SH-SY5Y (cell line): ENCODE measurements around the gene CCDC12.

Source experiments
- GATA2 ChIP-seq: IDR thresholded peaks from 2 replicates; pipeline ENCODE4 v1.6.1; 2011; ENCODE audit warnings: mild to moderate bottlenecking, low read depth, low read length
- GATA3 ChIP-seq: IDR thresholded peaks from 2 replicates; pipeline ENCODE4 v1.6.1; 2011; ENCODE audit warnings: low read depth, mild to moderate bottlenecking, low read length, moderate library complexity

DNA sequence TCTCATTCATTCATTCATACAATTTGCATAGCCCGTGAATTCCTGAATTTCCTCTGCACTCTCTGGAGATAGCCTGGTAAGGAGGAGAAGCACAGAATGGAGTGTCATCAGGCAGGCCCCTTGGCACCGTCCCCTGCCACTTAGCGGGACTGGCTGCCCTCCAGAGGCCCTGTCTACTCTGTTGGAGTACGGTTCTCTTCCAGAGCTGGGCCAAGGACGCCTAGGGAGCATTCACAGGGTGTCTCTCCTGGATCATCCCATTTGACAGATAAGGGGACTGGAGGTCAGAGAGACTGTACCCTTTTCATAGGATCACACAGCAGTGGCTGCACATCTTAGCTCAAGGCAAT lies 51.0 kb downstream of the CCDC12 start:
- no peak for TF ChIP-seq GATA2
- no peak for TF ChIP-seq GATA3
